Astrocyte (in vitro differentiated cells and primary cell): ENCODE data around the gene PCID2.

Source experiments
- EZH2 ChIP-seq: IDR thresholded peaks from 2 replicates; pipeline ENCODE4 v1.6.1; 2012; ENCODE audit warnings: mild to moderate bottlenecking, low read length, inconsistent platforms; ENCODE audit not compliant: insufficient read depth
- TF ChIP-seq, protein P1 (sequence below): IDR thresholded peaks from 2 replicates; pipeline ENCODE4 v1.5.1; 2011; ENCODE audit warnings: low read depth, mild to moderate bottlenecking, inconsistent platforms, low read length, moderate library complexity; ENCODE audit not compliant: insufficient read depth

- TF ChIP-seq, protein P1, sequence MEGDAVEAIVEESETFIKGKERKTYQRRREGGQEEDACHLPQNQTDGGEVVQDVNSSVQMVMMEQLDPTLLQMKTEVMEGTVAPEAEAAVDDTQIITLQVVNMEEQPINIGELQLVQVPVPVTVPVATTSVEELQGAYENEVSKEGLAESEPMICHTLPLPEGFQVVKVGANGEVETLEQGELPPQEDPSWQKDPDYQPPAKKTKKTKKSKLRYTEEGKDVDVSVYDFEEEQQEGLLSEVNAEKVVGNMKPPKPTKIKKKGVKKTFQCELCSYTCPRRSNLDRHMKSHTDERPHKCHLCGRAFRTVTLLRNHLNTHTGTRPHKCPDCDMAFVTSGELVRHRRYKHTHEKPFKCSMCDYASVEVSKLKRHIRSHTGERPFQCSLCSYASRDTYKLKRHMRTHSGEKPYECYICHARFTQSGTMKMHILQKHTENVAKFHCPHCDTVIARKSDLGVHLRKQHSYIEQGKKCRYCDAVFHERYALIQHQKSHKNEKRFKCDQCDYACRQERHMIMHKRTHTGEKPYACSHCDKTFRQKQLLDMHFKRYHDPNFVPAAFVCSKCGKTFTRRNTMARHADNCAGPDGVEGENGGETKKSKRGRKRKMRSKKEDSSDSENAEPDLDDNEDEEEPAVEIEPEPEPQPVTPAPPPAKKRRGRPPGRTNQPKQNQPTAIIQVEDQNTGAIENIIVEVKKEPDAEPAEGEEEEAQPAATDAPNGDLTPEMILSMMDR, result no peak
- no peak for TF ChIP-seq EZH2
Measured at GRCh38 chr13:113201815-113202214, 6.7 kb downstream of the PCID2 start.
